CD4-positive, alpha-beta T cell treated with Interleukin-6 at 100 ng/mL for 8 hours (primary cell): ENCODE measurements around the gene MGAT5.

Experiments
- DNase-seq: peaks from one replicate; pipeline ENCODE4 v3.0.0-alpha.2; 2020; ENCODE audit warnings: mixed read lengths, low spot score

Gene MGAT5

DNA sequence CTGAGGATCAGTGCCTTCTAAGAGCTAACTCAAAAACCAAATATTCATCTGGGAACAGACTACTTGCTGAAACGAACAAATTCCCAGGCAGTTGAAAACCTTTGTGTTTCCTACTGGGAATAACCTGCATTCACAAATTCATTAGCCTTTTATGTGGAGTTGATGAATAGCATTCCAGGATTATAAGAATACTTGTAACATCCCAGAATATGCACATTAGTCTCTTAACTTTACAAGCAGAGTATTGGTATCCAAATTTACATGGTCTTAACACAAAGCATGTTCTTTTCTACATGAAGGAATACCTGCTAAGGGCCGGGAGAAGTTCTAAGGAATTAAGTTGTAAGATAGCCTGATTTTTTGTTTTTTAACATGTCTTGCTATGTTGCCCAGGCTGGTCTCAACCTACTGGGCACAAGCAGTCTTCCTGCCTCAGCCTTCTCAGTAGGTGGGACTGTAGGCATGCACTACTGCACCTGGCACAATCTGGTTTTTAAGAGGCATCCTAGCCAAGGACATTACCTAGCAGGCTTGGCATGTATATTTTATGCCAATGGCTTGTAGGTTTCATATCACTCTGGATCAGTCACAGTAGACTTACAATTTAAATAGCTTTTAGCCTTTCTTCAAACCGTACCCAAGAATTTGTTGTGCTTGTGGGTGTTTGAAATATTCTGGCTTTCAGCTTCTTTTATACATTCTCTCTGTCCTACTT, 50.7 kb downstream of the MGAT5 start:
- DNase-seq: no peak

GRCh38 chr2:134305109-134305491, 51.2 kb downstream of the MGAT5 start:
- DNase-seq: peak; percentile 30

DNA sequence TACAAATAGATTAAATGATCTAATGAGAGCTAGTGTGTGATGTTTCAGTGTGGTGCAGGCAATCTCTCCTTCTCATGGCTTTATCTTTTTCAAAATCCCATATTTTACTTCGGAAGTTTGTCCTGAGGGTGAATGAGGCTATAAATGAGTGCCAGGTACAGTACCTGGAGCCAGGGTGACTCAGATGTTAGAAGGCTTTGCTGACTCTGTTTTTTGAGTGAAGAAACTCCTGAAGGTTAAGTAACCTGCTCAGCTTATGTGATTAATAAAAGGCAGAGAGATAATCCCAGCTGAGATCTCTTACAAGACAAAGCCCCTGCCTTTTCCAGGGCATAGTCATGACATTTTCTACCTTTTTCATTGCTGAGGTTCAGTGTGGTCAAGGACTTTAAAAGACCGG, 52.6 kb downstream of the MGAT5 start:
- no peak for DNase-seq

DNA sequence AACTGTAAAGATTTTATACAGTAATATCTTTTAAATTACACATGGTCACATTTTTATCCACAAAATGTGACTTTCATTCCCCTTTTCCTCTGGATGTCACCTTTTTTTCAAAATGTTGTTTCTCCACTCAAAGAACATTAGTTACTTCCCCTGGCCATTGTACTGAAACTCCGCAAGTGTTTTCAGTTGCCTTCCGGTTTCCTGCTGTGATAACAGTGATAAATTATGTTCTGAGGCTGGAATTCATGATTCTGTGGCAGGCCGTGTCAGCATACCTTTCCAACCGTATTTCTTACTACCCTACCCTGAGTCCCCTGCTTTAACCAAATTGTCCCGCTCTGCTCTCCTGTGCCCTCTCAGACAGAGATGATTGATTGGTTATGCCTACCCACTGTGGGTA, 53.5 kb downstream of the MGAT5 start:
- no peak for DNase-seq

GRCh38 chr2:134308474-134309385, 54.9 kb downstream of the MGAT5 start:
- DNase-seq: no peak

GRCh38 chr2:134310107-134311079, 56.5 kb downstream of the MGAT5 start:
- DNase-seq: no peak

- DNase-seq: no peak
These were observed 58.6 kb downstream of the MGAT5 start for GRCh38 chr2:134312482-134312881.

- no peak for DNase-seq
These were observed 60.3 kb downstream of the MGAT5 start for GRCh38 chr2:134314202-134314601.

- DNase-seq: no peak
These were observed 61.0 kb downstream of the MGAT5 start for GRCh38 chr2:134314681-134315368.

DNA sequence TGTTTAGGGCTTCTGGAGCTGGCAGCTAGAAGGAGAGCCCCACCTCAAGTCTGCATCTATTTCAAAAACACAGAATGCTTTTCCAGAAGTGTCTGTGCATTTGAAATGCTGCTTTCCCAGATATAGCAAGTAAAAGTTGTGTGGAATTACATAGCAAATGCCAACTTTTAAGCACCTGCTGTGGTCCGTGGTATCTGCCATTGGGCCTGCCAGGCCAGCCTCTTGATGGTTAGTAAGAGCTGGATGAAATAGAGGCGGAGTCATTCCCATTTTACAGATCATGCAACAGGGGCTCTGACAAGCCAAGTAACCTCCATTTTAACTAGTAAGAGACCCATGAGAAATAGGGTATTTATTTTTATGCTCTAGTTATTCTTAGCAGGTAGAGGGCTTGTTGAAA, 61.6 kb downstream of the MGAT5 start:
- no peak for DNase-seq

DNA sequence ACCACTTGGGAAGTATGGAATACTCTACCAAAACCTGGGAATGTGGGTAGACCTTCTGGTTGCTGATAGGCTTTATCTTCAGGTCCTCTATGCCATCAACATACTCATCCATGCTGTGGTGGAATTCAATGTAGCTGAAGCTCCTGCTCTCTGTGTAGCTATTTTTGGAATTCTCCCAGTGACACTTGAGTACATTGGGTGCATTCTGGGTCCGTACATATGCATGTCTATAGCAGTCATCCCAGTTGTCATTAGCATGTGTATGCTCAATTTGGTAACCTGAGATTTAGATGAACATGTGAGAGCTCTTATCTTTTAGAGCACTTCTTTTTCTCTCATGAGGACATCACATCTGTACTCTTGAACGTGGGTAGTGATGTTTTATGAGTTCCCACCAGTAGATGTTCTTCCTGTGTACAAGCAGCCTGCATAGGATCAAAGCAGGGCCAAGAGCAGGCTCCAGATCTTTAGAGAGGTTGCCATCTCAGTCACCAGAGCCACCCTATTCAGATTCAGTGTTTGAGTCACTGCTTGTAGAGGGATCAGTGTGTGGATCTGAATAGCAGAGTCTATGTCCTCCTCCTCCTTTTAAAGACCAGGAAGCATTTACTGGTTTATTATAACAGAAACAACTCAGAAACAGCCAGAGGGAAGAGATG, 65.9 kb downstream of the MGAT5 start:
- DNase-seq: peak; percentile 21

DNA sequence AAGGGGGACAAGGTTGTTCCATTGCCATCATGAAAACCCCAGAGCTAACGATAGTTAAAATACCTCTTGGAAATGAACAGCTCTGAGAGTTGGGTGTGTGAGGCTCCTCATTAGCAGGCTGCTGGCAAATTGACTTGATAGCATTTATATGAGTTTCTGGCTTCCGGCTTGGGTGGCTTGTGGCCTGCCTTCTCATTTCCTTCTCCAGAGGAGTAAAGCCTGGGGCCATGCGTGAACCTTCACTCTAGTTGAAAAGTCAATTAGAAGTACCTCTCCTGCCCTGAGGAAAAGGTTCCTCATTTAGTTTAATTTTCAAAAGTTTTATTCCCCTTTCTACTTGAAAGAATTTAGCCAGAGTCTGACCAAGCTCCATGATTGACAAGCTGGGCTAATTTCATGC, 67.1 kb downstream of the MGAT5 start:
- peak; percentile 59 for DNase-seq

- no peak for DNase-seq
These were observed 69.9 kb downstream of the MGAT5 start for GRCh38 chr2:134323777-134324176.

- no peak for DNase-seq
These were observed 70.6 kb downstream of the MGAT5 start for GRCh38 chr2:134324430-134324829.

DNA sequence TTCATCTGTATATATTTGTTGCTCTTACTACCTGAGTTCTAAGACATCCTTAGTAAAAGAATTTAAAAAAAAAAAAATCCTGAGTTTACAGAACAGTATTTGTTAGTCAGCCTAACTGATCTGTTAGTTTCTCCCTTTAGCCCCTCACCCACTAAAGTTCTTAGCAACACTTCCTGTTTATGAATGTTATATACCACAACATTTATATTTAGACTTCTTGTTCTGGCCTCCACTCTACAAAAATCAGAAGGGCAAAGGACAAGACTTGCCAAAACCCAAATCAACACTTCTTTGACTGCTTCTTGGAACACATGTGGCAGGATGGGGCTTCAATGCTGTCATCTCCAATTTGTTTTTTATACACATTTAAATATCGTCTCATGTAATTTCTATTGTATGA, 71.1 kb downstream of the MGAT5 start:
- DNase-seq: peak; percentile 34

GRCh38 chr2:134325696-134326095, 71.8 kb downstream of the MGAT5 start:
- no peak for DNase-seq

DNA sequence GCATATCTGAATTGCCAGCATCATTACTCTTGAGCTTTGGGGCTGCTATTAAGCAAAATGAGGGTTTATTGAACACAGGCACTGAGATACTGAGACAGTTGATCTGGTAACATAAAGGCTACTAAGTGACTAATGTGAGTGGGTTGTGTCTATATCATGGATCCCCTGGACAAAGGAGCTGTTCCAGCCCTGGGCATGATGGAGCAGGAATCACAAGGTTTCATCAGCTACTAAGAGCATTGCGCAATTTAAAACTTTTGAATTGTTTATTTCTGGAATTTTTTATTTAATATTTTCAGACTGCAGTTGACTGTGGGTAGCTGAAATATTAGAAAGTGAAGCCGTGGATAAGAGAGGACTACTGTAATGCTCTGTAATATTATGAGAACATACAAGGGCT, 73.5 kb downstream of the MGAT5 start:
- DNase-seq: no peak

- no peak for DNase-seq
These were observed 77.2 kb downstream of the MGAT5 start for GRCh38 chr2:134331081-134331480.

DNA sequence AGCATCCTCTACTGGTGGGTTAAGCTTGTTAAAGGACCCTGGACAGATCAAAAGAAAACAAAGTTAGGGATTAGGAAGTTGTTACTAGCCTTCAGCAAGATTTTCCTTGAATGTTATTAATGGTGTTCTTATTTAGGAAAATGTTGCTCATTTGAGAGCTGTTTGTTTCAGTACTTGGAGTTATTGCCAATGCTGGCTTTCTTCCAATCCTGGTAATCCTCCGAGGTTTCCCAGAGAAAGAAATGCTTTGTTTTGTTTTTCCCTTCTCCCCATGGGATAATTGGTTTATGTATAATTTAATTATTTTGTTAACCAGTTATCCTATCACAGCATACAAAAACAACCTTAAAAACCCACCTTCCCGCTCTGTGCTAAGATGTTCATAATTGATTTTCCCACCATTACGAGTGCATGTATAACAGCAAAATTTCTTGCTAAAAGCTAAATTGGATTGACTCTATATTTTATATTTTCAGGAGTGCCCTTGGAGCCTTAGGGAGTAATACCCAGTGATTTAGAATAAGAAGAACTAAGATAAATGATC, 79.8 kb downstream of the MGAT5 start:
- no peak for DNase-seq

- DNase-seq: no peak
These were observed 80.9 kb downstream of the MGAT5 start for GRCh38 chr2:134334542-134335353.
